HG03095 (cell line): ENCODE data around the gene ZNF142.
A peak's percentile ranks its signal among the peaks of the same experiment; 100 is the strongest.
"Not testable (repeated sequence)": the region's sequence is repeated elsewhere in the genome, so short reads cannot be mapped to it uniquely, and the experiment has no call there.

Experiments
- ATAC-seq: cut with Tn5 transposase; IDR thresholded peaks from one replicate; pipeline ENCODE4 v1.9.1; 2021; ENCODE audit warnings: moderate library complexity; ENCODE audit not compliant: unreplicated experiment

The ZNF142 gene

GRCh38 chr2:218659258-218659987 lies at the start of gene ZNF142, which contains the start of gene BCS1L:
Gene ZNF142 (minus strand): TSS chr2:218659623. CDS start chr2:218656429, 3,194 bp downstream.
Gene BCS1L (plus strand): TSS chr2:218659683. CDS start chr2:218660988, 1,305 bp downstream.
- peak; percentile 94 for ATAC-seq

GRCh38 chr2:218708086-218708485 lies 48.7 kb upstream of the ZNF142 start:
- peak; percentile 27 for ATAC-seq

DNA sequence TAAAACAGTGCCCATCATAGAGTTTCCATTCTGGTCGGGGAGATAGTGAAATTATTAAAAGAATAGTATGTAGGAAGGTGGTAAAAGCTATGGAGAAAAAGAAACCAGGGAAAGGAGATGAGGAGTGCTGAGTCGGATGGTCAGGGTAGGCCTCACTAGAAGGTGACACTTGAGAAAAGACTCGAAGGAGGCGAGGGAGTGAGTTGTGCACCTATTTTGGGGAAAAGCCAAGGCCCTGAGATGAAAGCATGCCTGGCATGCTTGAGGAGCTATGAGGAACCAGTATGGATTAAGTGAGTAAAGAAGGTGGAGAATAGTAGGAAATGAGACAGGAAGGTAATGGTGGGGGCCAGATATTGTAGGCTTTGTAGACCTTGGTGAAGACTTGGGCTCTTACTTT lies 43.9 kb upstream of the ZNF142 start:
- no peak for ATAC-seq

GRCh38 chr2:218701806-218702205 lies 42.4 kb upstream of the ZNF142 start:
- no peak for ATAC-seq

GRCh38 chr2:218698885-218699284 lies 39.5 kb upstream of the ZNF142 start:
- ATAC-seq = no peak

DNA sequence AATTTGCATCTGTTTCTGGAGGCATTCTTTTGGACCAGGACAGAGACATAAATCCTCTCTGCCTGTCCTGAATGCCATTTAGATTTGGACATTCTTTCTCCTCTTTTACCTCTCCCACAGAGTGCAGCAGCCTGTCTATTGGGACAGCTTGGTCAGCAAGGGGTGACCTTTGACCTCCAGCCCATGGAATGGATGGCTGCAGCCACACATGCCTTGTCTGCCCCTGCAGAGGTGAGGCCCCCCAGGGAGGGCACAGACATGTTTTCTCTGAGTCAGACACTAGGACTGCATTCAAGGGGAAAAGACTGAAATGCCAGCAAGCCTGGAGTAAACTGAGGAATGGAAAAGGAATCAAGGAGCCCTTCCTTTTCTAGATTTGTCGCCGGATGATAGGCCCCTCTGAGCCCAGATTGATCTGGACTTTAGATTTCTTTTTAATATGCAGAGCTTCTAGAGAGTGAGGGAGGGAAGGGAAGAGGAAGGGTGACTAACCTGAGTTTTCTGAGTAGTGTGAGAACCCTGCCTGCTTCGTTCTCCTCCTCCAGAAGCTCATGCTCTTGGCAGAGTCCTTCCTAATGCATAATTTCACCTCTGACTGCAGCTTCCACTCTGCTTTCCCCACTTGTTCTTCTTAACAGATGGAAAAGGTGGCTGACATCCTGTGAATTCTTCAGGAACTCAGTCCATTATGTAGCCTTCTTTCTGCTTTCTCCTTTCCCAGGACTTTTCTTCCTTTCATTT lies 35.2 kb upstream of the ZNF142 start:
- no peak for ATAC-seq

DNA sequence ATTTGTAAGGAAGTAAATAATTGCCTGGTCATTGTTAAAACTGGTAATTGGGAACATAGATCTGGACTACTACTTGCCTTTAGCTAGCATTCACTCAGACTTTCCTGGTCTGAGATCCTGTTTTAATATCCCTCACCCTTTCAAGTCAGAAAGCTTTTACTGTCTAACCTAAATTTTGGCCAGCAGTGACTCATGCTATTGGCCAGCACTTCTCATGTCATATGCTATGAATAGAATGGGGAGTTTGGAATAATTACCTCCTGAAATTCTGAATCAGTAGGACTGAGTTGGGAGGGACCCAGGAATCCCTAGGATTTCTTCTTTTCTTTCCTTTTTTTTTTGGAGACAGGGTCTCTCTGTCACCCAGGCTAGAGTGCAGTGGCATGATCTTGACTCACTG lies 31.8 kb upstream of the ZNF142 start:
- ATAC-seq = no peak

DNA sequence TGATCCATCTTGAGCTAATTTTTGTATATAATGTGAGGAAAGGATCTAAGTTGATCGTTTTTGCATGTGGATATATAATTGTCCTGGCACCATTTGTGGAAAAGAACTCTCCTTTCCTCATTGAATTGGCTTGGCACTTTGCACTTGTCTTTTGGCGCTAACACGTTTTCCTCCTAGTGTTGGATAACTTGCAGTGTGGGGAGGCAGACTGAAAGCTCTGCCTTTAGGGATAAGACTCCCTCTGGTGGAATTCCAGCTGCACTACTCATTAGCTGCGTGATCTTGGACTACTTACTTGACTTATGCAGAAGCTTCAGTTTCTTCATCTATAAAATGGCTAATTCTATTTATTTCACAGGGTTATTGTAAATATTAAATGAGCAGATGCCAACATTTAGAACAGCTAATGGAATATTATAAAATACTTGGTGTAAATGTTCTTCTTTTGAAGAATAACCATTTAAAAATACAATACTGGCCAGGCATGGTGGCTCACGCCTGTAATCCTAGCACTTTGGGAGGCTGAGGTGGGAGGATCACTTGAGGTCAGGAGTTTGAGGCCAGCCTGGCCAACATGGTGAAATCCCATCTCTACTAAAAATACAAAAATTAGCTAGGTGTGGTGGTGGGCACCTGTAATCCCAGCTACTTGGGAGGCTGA lies 28.1 kb upstream of the ZNF142 start:
- ATAC-seq = not testable (repeated sequence)

- no peak for ATAC-seq
These were observed 20.6 kb upstream of the ZNF142 start for GRCh38 chr2:218680061-218680460.

GRCh38 chr2:218679119-218679518 lies 19.7 kb upstream of the ZNF142 start:
- ATAC-seq = no peak

DNA sequence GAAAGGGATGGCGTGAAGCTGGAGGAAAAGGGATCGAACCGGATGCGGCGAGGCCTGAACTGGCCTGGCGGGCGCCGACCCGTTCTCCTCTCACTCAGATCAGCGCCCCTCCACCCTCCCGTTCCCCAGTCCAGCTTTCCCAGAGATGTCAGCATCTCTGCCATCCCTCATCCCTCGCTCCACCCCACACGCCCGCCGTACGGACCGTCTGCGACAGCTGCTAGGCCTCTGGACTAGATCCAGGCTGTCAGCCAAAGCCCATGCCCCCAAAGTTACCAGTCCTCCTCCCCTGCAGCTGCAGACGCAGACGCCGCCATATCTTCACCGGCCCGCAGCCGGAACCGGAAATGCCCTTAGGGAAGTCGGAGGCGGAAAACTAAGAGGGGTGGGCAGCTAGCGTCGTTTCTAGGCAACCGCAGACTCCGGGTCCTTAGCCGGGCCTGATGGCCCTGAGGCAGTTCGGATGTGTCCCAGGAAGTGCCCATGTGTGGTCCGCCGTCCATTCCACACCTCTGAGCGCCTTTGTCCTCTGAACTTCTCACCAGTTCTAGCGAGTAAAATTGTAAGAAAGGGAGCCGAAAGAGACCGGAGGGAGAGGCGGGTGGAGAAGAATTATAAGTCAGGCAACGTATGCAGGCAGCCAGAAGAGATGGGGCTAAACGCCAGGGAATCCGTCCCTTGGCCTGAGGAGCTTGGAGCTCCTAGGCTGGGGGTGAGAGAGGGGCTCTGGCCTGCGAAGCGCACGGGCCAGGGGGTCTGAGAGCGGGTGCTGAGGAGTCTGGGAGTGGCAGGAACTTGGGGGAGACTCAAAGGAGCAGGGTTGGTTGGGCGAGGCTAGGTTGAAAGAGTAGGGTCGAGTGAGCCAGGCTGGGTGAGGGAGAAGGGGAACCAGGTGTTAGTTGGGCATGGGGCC lies 12.5 kb upstream of the ZNF142 start, which contains the start of the genes RNF25 and STK36:
TSS of gene RNF25 (minus strand) at position 349 of the 913 bp plus-strand sequence. CDS start at position 317, 32 bp downstream.
TSS of gene STK36 (plus strand) at position 433 of the 913 bp plus-strand sequence. CDS start 744 bp downstream, outside the sequence.
- ATAC-seq = peak; percentile 98

DNA sequence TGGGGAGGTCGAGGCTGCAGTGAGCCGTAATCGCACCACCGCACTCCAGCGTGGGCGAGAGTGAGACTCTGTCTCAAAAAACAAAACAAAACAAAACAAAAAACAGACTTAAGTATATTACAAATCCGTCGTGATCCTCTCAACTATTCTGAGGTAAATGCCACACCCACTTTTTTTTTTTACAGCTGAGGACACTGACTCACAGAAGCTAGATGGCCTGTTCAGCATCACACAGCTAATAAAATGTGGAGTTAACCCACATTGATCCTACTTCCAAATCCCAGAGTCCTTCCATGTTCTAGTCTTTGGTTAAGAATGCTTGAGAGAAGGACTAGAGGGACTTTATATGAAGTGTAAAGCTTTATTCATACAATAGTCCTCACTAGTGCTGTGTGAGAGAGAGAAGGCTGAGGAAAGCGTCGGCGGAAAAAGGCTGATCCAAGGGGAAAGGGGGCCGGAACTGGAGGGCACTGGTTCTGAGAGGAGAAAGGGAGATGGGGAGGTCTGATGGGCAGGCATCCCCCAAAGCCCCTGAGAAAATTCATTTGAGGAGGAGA lies 11.8 kb upstream of the ZNF142 start:
- no peak for ATAC-seq

- ATAC-seq = no peak
These were observed 5.2 kb upstream of the ZNF142 start for GRCh38 chr2:218664653-218665052.

DNA sequence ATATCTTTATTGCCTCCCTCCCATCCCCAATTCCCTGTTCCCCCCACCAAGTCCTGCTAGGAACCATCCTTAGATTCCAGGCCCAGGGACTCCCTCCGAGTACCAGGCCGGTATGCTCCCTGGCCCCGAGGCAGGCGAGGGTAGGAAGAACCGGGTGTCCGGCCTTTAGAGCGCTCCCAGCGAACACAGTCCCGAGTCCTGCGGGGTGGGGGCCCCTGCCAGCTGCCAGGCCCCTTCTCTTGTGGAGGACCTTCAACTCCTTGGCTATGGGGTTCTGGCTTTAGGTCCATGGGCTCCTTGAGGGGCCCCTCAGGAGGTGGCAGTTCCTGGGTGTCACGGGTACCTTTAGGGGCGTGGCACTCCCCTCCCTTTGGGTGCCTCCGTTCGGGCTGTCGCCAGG lies 4.5 kb upstream of the ZNF142 start:
- ATAC-seq = no peak

GRCh38 chr2:218662827-218663226 lies 3.4 kb upstream of the ZNF142 start:
- no peak for ATAC-seq

DNA sequence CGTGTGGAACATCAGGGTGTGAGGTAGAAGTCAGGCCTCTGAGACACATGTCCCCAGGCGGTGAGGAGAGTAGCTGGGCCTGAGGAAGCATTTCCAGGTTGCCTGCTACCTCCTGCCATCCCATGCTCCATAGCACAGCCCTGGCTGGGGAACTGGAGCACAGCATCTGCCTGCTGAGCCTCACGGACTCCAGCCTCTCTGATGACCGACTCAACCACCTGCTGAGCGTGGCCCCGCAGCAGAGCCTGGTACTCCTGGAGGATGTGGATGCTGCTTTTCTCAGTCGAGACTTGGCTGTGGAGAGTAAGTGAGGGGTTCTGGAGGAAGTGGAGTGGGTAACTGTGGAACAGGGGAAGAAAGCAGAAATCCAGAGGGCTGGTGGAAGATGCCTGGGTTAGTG lies 3.0 kb upstream of the ZNF142 start:
- ATAC-seq = no peak

DNA sequence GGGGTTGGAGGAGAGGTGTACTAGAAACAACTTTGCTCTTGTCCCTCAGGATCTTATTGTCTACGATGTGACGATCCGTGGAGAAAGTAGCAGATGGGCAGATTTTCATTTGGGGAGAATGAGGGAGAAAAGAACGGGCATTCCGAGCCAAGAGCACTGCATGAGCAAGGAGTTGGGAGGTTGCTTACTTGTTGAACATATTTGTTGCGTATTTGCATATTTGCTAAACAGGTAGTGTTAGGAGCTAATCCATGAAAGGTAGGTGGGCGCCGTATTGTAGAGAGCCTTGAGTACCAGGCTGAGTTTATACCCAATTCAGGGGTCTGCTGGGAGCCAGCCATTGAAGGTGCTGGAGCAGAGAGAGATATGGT lies 550 bp upstream of the ZNF142 start:
- no peak for ATAC-seq

- peak; percentile 25 for ATAC-seq
These were observed 659 bp downstream of the ZNF142 start for GRCh38 chr2:218658671-218659257.

DNA sequence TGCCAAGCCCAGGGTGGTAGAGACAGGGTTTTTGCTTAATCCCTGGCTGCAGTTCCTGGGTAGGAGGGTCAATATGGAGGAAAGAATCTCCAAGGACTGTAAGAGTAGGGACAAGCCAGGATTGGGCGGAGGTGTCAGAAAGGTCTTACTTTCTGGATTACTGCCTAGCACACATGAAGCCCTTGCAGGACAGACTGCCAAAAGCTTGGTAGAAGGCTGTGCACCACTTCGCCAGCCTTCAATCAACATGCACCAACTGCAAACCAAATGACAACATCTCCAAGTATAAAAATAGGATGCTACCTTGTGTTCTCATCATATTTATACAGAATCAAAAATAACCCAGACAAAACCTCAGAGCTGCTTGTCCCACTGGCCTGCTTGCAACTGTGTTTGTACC lies 3.7 kb downstream of the ZNF142 start:
- no peak for ATAC-seq

DNA sequence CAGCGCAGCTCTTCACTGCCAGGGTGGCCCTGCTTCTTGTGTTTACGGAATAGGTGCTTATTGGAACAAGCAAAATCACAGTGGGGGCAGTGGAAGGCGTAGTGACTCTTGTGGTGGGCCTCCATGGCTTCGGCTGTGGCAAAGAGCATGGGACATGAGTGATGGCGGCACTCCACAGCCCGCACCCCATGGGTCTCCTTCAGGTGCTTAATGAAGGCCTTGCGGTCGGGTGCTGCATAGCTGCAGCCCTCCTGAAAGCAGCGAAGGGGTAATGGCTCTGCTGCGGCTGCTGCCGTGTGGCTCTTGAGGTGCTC lies 10.7 kb downstream of the ZNF142 start:
- no peak for ATAC-seq
